NCI-H1092 (cell line): ENCODE results near the gene TSPAN5.

ENCODE experiments used
- DNase-seq: peaks from one replicate; lab custom pipeline; 2025; lab: John Stamatoyannopoulos, UW

The TSPAN5 gene

GRCh38 chr4:98673288-98673644, 14.9 kb upstream of the TSPAN5 start:
- DNase-seq, result no peak

GRCh38 chr4:98672583-98673287, 14.3 kb upstream of the TSPAN5 start:
- DNase-seq, result no peak

DNA sequence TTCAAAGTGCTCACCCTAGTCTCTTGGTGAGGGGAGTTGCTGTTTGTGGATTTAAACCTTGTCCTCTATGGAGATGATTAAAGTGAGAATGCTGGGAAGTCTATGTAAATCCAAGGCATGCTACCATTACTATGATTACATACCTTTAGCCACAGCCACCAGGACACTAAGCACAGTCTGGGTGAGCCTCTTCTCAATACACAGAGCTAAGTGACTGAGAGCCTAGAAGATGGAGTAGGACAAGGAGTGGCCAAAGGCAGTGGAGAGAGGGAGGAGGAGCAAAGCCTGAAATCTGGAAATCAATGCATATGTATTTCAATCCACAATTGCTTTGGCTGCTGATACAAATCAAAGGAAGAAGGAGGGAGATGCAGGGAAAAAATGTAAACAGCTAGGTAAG, 12.7 kb upstream of the TSPAN5 start:
- no peak for DNase-seq

GRCh38 chr4:98670186-98670585, 11.8 kb upstream of the TSPAN5 start:
- no peak for DNase-seq

DNA sequence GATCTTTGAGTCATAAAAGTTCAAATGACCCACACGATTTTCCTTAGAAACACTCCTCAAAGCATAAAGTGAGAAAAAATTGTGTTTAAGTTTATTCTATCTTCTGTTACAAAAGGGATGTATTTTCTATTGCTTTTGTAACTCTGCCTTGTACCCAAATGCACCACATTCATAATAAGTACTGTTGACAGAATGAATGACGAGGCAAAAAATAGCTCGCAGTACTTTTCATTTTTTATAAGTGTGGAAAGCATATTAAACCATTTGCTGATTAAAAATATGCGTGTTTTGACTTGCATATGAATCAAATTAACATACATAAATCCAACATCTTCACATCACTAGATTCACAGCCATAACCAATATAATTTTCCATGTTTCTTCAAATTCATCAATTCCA, 11.2 kb upstream of the TSPAN5 start:
- DNase-seq, result no peak

GRCh38 chr4:98664959-98665358, 6.5 kb upstream of the TSPAN5 start:
- DNase-seq, result no peak

- DNase-seq, result no peak
Measured at GRCh38 chr4:98663226-98664006, 5.0 kb upstream of the TSPAN5 start.

GRCh38 chr4:98662626-98663225, 4.3 kb upstream of the TSPAN5 start:
- no peak for DNase-seq

DNA sequence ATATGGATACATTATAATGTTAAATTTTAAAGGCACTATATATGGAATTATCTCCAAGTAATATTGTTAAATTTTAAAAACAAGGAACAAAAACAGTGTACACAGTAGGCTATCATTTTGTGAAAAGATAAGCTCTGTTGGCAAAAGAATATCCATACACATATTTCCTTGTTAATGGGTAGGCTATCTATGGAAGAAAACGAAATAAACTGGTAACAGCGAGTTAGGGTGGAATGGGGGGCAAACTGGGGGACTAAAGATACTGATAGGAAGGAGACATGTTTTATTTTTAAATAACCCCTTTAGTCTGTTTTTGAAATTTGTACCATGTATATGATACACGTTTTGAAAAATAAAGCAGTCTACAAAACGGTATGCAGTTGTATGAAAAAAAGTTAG, 3.6 kb upstream of the TSPAN5 start:
- DNase-seq, result no peak

DNA sequence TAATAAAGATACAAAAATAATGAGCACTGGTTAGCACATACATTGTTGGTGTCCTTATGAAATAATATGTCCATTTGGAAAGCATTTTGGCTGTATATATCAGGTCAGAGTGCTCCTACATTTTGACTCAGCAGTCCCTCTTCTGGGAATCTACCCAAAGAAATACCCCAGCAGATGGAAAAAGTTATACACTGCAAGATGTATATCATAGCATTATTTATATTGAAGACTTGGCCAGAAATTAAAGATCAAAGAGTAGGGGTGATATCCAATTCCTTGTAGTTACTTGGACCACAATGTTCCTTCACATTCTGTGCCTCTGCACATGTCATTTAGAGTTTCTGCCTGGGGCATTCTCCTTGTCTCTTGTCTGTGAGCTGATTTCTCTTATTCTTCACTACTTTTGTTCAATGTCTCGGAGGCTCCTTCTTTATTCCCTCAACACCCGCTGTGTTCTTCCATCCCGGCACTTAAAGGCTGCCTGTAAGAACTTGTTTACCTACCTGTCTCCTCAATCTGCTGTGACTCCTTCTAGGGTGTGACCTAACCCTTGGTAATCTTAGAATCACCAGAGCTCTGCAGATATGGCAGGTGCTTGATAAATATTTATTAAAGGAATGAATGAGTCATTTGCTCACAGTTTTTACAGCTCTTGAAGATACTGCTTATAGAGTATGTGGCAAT, 3.1 kb upstream of the TSPAN5 start:
- DNase-seq, result no peak

GRCh38 chr4:98659741-98660462, 1.5 kb upstream of the TSPAN5 start:
- DNase-seq, result no peak

DNA sequence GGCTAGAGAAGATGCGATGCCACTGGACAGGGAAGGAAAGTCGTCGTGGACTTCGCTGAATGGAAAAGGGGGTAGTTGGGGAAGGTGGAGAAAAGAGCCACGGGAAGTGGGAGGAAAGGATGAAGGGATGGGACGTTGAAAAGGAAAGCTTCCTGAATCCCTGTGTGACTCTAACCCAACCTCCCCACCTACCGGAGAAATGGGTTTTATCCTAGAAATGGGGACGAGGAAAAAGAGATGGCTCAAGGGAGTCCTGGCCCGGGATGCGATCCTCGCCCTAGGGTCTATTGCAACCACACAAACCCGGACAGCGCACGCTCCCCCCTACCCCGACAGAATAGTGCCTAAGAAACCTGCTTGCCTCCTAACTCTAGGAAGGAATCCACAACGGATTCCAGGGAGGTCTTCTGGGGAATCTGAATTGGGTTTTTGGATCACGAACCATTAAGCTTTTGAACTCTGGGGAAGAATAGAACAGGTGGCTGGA, 738 bp upstream of the TSPAN5 start:
- no peak for DNase-seq

DNA sequence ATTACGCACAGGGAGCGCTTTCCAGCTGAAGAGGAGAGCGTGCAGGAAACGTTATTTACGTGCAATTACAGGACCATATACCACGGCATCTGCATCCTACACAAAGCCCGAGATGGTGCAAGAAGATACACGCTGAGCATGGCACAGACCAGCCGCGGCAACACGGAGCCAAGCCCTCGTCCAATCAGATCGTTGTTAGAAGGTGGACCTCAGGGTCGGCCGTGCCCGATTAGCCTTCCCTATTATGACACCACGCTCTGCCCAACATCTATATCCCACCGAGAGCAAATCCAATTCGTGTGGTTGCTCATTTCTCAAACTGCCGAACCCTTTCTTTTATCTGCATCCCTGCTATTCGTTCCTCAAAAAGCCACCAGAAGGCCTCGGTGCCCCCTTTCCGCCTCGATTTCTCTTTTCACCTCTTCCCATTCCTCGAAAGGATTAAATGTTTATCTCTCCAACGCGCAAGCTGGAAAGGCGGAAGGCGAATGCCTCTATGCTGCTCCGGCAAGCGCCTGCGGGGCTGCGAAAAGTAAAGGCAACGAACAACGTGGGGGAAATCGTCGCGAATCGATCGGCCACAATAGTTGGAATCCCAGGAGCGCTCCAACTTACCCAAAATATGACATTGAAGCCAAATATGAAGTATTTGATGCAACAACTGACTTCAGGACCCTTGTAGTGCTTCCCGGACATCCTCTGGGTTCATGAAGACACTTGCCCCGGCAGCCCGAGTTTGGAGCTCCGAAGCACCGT, 702 bp downstream of the TSPAN5 start:
- peak; percentile 57 for DNase-seq

- no peak for DNase-seq
Measured at GRCh38 chr4:98656886-98657285, 1.5 kb downstream of the TSPAN5 start.

GRCh38 chr4:98656443-98656842, 2.0 kb downstream of the TSPAN5 start:
- DNase-seq, result no peak

- no peak for DNase-seq
Measured at GRCh38 chr4:98653890-98654867, 4.2 kb downstream of the TSPAN5 start.

DNA sequence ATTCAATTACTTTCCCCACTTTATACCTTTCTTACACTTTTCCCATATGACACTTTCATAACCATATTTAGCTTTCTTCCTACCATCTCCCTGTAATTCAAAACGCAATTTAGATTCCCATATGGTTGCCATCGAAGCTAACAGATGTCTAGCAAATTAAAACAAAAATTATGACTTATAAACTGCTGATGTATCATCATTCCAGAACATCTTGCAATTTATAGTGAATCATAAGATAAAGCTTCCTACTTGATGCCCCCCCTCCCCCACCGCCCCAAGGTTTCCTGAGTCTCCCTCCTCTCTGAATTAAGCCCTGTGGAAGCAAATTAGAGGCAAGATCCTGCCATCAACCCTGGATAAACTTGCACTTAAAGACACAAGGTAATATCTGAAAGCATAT, 5.4 kb downstream of the TSPAN5 start:
- DNase-seq, result no peak

DNA sequence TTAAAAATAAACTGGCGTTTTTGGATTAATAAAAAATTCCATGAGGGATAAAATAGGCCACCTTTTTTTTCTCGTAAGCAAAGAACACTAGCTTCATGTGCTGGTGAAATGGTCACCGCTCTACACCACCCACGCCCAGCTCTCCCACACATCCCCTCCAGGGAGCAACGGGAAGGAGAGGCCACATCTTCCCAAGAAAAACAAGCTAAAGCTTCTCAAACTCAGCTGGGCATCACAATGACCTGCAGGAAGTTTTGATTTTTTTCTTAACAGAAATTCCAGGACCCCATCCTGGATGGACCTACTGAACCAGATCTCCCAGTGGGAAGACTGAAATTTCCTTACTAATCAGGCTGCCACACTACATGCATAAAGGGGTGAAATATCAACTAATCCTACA, 9.8 kb downstream of the TSPAN5 start:
- no peak for DNase-seq

DNA sequence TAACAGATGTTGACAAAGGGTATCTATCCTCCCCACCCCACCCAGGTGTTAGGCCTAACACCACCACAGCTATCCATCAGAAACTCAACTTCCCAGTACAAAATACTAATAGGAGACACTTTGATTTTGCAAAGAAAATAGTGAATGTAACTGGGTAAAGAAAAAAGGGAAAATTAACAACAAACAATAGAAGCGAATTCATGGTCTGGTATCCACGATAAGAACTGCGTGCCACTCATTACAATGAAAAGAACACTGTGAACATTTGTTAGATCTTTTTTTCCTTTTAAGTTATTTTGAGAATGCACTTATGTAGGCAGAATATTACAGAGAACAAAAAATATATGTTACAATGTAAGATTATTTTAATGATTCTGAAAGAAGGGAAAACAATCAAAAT, 12.0 kb downstream of the TSPAN5 start:
- DNase-seq, result no peak

- no peak for DNase-seq
Measured at GRCh38 chr4:98645527-98645926, 12.9 kb downstream of the TSPAN5 start.
